Measurements from ENCODE around the gene AUTS2.

- TF ChIP-seq POLR2A (IDR thresholded peaks at IDR 0.05; ENCODE audit: low read depth, low read length): no peak
- TF ChIP-seq TAF1 (IDR thresholded peaks at IDR 0.05; ENCODE audit: borderline replicate concordance, low read depth, low read length): no peak
These were observed 12.0 kb upstream of the AUTS2 start for GRCh38 chr7:69586321-69586720.
